Heart right ventricle (tissue), 16 donors: ENCODE data around the gene HNMT. TPM values are rescaled to one million over a fixed set of nuclear protein-coding genes. Genes with fewer than 3 reads are reported as not detected.

Source experiments
- ATAC-seq, 8 donors: fragments of 200-7000 bp; cut with Tn5 transposase; one replicate each; pipeline ENCODE4 v1.9.1; 2020; ENCODE audit warnings: mild to moderate bottlenecking in 8 of 8, moderate library complexity in 8 of 8, moderate number of reproducible peaks in 1 of 8
- DNase-seq, 2 donors: peaks; one replicate each; pipeline ENCODE4 v3.0.0-alpha.2; 2020
- H3K27ac ChIP-seq, 10 donors: fragments of 200-600 bp; sonication (generic) in 2 of 10; one replicate each; pipeline versions ENCODE4 v1.5.0 to v1.8.0; 2020 to 2022; ENCODE audit warnings: mild to moderate bottlenecking in 3 of 10
- H3K27me3 ChIP-seq, 7 donors: fragments of 200-600 bp; one replicate each; pipeline ENCODE4 v1.8.0; 2021 to 2022; ENCODE audit warnings: mild to moderate bottlenecking in 2 of 7
- H3K36me3 ChIP-seq, 9 donors: fragments of 200-600 bp; sonication (generic) in 1 of 9; one replicate each; pipeline versions ENCODE4 v1.5.0 to v1.8.0; 2020 to 2022; ENCODE audit warnings: mild to moderate bottlenecking in 2 of 9
- H3K4me1 ChIP-seq, 9 donors: fragments of 200-600 bp; sonication (generic) in 1 of 9; one replicate each; pipeline versions ENCODE4 v1.5.0 to v1.8.0; 2020 to 2022; ENCODE audit warnings: mild to moderate bottlenecking in 4 of 9
- H3K4me3 ChIP-seq, 10 donors: fragments of 200-600 bp; sonication (generic) in 2 of 10; one replicate each; pipeline versions ENCODE4 v1.5.0 to v1.8.0; 2020 to 2022; ENCODE audit warnings: mild to moderate bottlenecking in 7 of 10, moderate library complexity in 2 of 10
- H3K9me3 ChIP-seq, 11 donors: fragments of 200-600 bp in 10 of 11; sonication (generic) in 2 of 11; one replicate each; pipeline versions ENCODE4 v1.5.0 to v1.8.0; 2013 to 2022; ENCODE audit warnings: mild to moderate bottlenecking in 2 of 11, control low read depth in 1 of 11, moderate library complexity in 1 of 11
- CTCF ChIP-seq, 9 donors: fragments of 200-600 bp; sonication (generic) in 2 of 9; IDR thresholded peaks; one replicate each; pipeline versions ENCODE4 v1.5.0 to v1.8.0; 2021 to 2022; ENCODE audit warnings: antibody characterized with exemption in 9 of 9, mild to moderate bottlenecking in 5 of 9, moderate library complexity in 1 of 9
- WGBS, 2 donors: extraction: QIAGEN DNeasy Blood & Tissue Kit; methylation state at CpG; one replicate each; pipeline ENCODE4 v1.1.7; 2013; ENCODE audit warnings: inconsistent platforms in 1 of 2; 5-methylcytosine and 5-hydroxymethylcytosine counted together
- intact Hi-C, 10 donors: fragments of 100-400 bp; cut with DNase I; formaldehyde crosslinking; loops; one replicate each; pipeline versions ENCODE4 v1.11.1 to v1.14.2; 2022
- polyA plus RNA-seq, 2 donors: library from polyadenylated mRNA; stranded (reverse); fragments of 200-250 nt; gene quantifications; one replicate each; pipeline ENCODE4 v1.2.3, GENCODE V29; 2013
- total RNA-seq, 10 donors: library from RNA; stranded (reverse); fragmentation: NEBNext Ultra II Directional in 3 of 10; extraction: Animal tissue kit (Norgen Biotek cat#: 25700) in 3 of 10; gene quantifications; one replicate each; pipeline versions ENCODE4 v1.2.1 to v1.2.4, GENCODE V29; 2021 to 2023
- donor health status: Arrhythmogenic right ventricular cardiomyopathy.
- donor health status: ischemic (EF 13 %, LVEDD 7.1; RV severe dilation, severe dysfunction).
- donor health status: healthy with polysubstance abuse.
- donor health status: DM: no; HTN: yes; CAD: no.
- donor health status: DM: no; HTN: no; CAD: no.
- donor health status: ischemic (EF 25% LVEDD 6.9; RV normal size, moderate dysfunction).
- donor health status: ischemic (EF 25% LVEDD 5.7; RV mildly dilated, moderate dysfunction).
- donor health status: healthy.
- donor health status: DM: yes; HTN: yes; CAD: no.
- donor health status: Ischemic cardiomyopathy.
- donor health status: ischemic (EF 35%, LVEDD 5.7; RV mildly dilated, moderate dysfunction).
- donor health status: nonischemic (EF 11% LVEDD 7.7; RV severe dilation, severe dysfunction).
- donor health status: DM: yes; HTN: yes; CAD: no.
- donor health status: PGD.
- donor health status: ischemic (EF 29% LVEDD 5.4; RV normal size, mild dysfunction).
- donor health status: nonischemic (EF 23%, LVEDD 6.1; RV moderate dilation, normal function).

The HNMT gene
- total and polyA plus RNA-seq, 12 donors, result 7.2 to 24.9 (median 10.6) TPM

GRCh38 chr2:137964859-137965459, 686 bp downstream of the HNMT start:
- Histone ChIP-seq H3K4me3 (peak overlapping the region; percentile 12 to 63 (median 54)), H3K4me1 (peaks cover 0 to 66% (median 20%) of the 10 kb centered on the region in 9 donors), H3K9me3 (no peaks in the 10 kb centered on the region), H3K27ac (peak overlapping the region; percentile 55 to 90 (median 80)), H3K36me3 (no peaks in the 10 kb centered on the region), H3K27me3 (no peaks in the 10 kb centered on the region)
- no peak for DNase-seq
- 43 to 53% methylated on average over 3 of the region's 3 CpGs for WGBS, 2 donors
- no peak for ATAC-seq
- TF ChIP-seq CTCF (IDR thresholded peaks at IDR 0.05), result no peak
- intact Hi-C loops, result loop anchor here in 1 of 10 donors (10.0 kb wide), 1 partner anchor 110 kb away; no protein-coding TSS in a partner anchor

- Histone ChIP-seq H3K27ac (peak overlapping the region in 7 of 10 donors; percentile 10 to 90 (median 81)), H3K4me1 (peaks cover 0 to 58% (median 22%) of the 10 kb centered on the region in 9 donors), H3K27me3 (no peaks in the 10 kb centered on the region), H3K9me3 (no peaks in the 10 kb centered on the region), H3K4me3 (peak overlapping the region in 8 of 10 donors; percentile 7 to 63 (median 58)), H3K36me3 (peaks cover 0 to 2% (median 0%) of the 10 kb centered on the region in 9 donors)
- intact Hi-C loops, result loop anchor here in 1 of 10 donors (10.0 kb wide), 1 partner anchor 109 kb away; no protein-coding TSS in a partner anchor
- TF ChIP-seq CTCF (IDR thresholded peaks at IDR 0.05), result no peak
- no peak for ATAC-seq
- WGBS, 2 donors, result 67 to 68% methylated on average over 3 of the region's 3 CpGs
- DNase-seq, result no peak
These were observed 1.8 kb downstream of the HNMT start for GRCh38 chr2:137966043-137966442.

GRCh38 chr2:137967042-137967441, 2.8 kb downstream of the HNMT start:
- DNase-seq (no peak), ATAC-seq (no peak)
- no peak for TF ChIP-seq CTCF (IDR thresholded peaks at IDR 0.05)
- Histone ChIP-seq H3K4me3 (peak overlapping the region in 1 of 10 donors; percentile 56), H3K36me3 (peaks cover 0 to 12% (median 0%) of the 10 kb centered on the region in 9 donors), H3K27ac (peak overlapping the region in 4 of 10 donors; percentile 26 to 90 (median 61)), H3K9me3 (no peaks in the 10 kb centered on the region), H3K4me1 (peaks cover 0 to 57% (median 22%) of the 10 kb centered on the region in 9 donors), H3K27me3 (no peaks in the 10 kb centered on the region)
- WGBS, 2 donors, result 95 to 97% methylated on average over 7 of the region's 7 CpGs
- intact Hi-C loops, result loop anchor here in 1 of 10 donors (10.0 kb wide), 1 partner anchor 108 kb away; no protein-coding TSS in a partner anchor

DNA sequence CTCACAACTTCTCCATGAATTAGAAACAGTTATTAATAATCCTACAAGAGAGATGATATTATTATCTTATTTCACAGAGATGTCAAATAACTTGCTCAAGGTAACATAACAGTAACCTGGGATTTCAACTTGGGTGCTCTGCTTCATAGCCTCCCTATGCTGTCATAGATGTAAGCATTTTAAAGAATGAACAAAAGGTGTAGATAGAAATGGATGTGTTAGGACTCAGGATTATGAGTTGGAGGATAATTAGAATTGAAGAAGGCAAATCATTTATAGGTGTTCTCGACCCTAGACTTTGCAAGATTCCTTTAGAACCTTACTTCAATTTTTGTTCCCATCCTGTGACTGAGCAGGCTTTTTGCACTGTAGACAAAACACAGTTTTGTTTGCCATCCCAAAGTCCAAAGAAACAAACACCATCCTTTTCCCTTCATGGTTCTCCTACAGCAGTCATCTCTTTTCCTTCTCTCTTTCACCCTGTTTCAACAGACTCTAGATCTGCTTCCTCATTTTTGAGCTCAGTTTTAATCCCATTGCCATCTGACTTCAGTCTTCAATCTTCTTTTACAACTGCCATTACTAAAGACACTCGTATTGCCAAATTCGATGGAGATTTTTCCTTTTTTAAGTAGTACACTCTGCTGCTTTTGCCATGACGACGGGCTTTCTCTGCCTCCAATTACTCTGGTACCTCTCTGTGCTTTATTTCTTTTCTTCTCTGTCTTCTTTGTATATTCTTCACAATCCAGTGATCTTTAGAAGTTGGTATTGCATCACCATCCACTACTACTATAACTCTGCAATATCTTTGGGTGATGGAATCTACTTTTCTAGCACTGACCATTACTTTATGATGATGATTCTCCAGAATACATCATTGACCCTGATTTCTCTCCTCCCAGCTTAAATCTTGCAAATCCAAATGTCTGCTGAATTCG, 4.5 kb downstream of the HNMT start:
- H3K36me3 ChIP-seq, result peaks cover 0 to 29% (median 0%) of the 10 kb centered on the region in 9 donors
- H3K9me3 ChIP-seq, result no peaks in the 10 kb centered on the region
- H3K4me1 ChIP-seq, result peaks cover 0 to 40% (median 16%) of the 10 kb centered on the region in 9 donors
- peak in 5 of 8 donors; percentile 17 to 72 (median 19) for ATAC-seq
- intact Hi-C loops, result loop anchor here in 1 of 10 donors (10.0 kb wide), 1 partner anchor 106 kb away; no protein-coding TSS in a partner anchor
- WGBS, 2 donors, result 69 to 73% methylated on average over 6 of the region's 6 CpGs
- H3K27me3 ChIP-seq, result no peaks in the 10 kb centered on the region
- no peak for DNase-seq
- H3K27ac ChIP-seq, result peak overlapping the region in 8 of 10 donors; percentile 7 to 90 (median 16)
- no peak for TF ChIP-seq CTCF (IDR thresholded peaks at IDR 0.05)
- peak overlapping the region in 1 of 10 donors; percentile 13 for H3K4me3 ChIP-seq
